Heart left ventricle (tissue), 13 donors: ENCODE measurements around the gene METTL24.

Source experiments
- CTCF ChIP-seq, 12 donors: fragments of 200-600 bp; sonication (generic) in 4 of 12; IDR thresholded peaks; one replicate each; pipeline versions ENCODE4 v1.5.0 to v1.8.0; 2018 to 2022; ENCODE audit warnings: antibody characterized with exemption in 12 of 12, mild to moderate bottlenecking in 5 of 12
- POLR2A ChIP-seq, 2 donors: fragments of 450-650 bp; IDR thresholded peaks; one replicate each; pipeline ENCODE4 v1.6.1; 2017; ENCODE audit warnings: antibody characterized with exemption in 2 of 2, mild to moderate bottlenecking in 2 of 2, moderate library complexity in 2 of 2
- donor health status: ischemic (EF 13 %, LVEDD 7.1; RV severe dilation, severe dysfunction).
- donor health status: DM: no; HTN: yes; CAD: no.
- donor health status: DM: no; HTN: no; CAD: no.
- donor health status: ischemic (EF 25% LVEDD 6.9; RV normal size, moderate dysfunction).
- donor health status: ischemic (EF 25% LVEDD 5.7; RV mildly dilated, moderate dysfunction).
- donor health status: ischemic (EF 35%, LVEDD 5.7; RV mildly dilated, moderate dysfunction).
- donor health status: nonischemic (EF 11% LVEDD 7.7; RV severe dilation, severe dysfunction).
- donor health status: DM: yes; HTN: yes; CAD: no.
- donor health status: PGD.
- donor health status: ischemic (EF 29% LVEDD 5.4; RV normal size, mild dysfunction).
- donor health status: nonischemic (EF 23%, LVEDD 6.1; RV moderate dilation, normal function).

DNA sequence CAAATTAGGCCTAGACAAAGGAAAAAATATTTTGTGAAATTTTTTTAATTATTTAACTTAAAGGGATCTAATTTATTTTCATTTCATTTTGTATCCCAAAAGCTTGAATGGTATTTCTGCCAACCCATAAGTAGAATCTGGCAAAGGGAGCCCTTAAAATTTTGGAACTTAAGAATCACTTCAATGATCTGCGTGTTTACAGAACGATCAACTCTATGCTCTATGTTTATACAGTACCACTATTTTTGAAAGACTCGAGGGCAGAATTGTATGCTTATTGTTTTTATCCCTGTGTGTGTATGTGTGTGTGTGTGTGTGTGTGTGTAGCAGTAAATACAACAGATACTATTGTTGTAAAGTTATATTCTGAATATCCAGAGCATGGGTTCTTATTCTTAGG is 39.2 kb downstream of the METTL24 start:
- no peak for TF ChIP-seq CTCF (IDR thresholded peaks at IDR 0.05)
- TF ChIP-seq POLR2A (IDR thresholded peaks at IDR 0.05), result no peak
